ENCODE data around the gene PLD3. TPM values are rescaled to one million over a fixed set of nuclear protein-coding genes. Genes with fewer than 3 reads are reported as not detected.

PLD3 gene
- total RNA-seq, 3 donors from 2014 or later, result 28.6 to 38.6 (median 33.4) TPM

GRCh38 chr19:40424637-40425449 lies 76.3 kb downstream of the PLD3 start:
- Mint-ChIP-seq H3K4me1 (ENCODE audit: low read depth) (peaks cover 24% of the 10 kb centered on the region), H3K4me3 (peak overlapping the region; percentile 93), H3K9me3 (no peaks in the 10 kb centered on the region), H3K36me3 (ENCODE audit: insufficient read depth) (peaks cover 6% of the 10 kb centered on the region), H3K27me3 (ENCODE audit: low read depth) (no peaks in the 10 kb centered on the region)
- DNase-seq, result no peak
- no peak for ATAC-seq

DNA sequence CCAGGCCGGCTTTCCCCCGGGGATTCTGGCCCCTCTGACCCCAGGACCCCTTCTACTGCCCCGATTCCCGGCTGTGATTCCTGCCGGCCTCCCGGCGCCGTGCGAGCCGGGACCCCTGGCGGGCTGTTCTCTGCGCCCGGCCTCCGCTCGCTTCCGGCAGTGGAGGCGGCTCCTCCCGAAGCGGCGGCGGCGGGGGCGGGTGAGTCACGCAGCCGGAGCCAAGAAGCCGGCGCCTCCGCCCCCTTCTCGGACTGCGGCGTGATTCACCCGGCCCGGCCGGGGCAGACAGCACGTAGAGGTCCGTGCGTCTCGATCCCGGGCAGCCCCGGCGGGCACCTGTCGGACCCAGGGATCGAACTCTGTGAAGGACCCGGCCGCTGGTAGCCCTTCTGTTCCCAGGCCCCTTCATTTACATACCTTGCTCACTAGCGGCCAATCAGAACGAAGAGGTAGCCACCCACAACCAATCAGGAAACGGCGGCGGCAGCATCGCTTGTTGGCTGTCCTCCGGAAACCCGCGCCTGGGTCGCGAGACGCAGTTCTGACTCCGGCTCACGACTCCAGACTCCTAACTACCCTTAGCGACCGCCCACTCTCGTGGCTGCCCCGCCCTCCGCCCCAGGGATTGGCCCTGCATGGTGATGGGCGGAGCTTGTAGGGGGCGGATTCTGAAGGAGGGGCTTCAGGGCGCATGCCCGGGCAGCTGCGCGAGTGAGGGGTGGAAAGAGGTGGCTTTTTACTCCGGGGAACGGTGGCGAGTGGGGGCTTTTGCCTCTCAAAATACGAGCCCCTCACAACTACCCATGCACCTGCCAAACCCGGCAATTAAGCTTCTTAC lies 77.2 kb downstream of the PLD3 start, which contains the start of gene SERTAD1:
Gene SERTAD1, minus strand, starts transcription at position 543 of the 838 bp plus-strand sequence. CDS start 2,446 bp downstream, outside the sequence.
- peaks cover 24% of the 10 kb centered on the region for H3K4me1 Mint-ChIP-seq (ENCODE audit: low read depth)
- peak within 1 kb of the TSS; percentile 93 for H3K4me3 Mint-ChIP-seq
- peak; percentile 87 to 91 for ATAC-seq
- no peaks in the 10 kb centered on the region for H3K27me3 Mint-ChIP-seq (ENCODE audit: low read depth)
- peak; percentile 100 for DNase-seq
- H3K9me3 Mint-ChIP-seq, result no peaks in the 10 kb centered on the region
- peaks cover 6% of the 10 kb centered on the region for H3K36me3 Mint-ChIP-seq (ENCODE audit: insufficient read depth)

Other genes starting within 250 kb of the PLD3 start
- gene MAP3K10, start 157.3 kb upstream of the PLD3 start, total RNA-seq, result 10 to 100 TPM; 15.8 to 18.8 (median 16.4) TPM
- not detected for gene TTC9B, start 130.3 kb upstream of the PLD3 start, total RNA-seq
- gene CCNP, start 122.0 kb upstream of the PLD3 start, total RNA-seq, result under 1 TPM in 2 of 3 donors, not detected in 1; 0.32 to 0.43 TPM
- 100 to 1,000 TPM; 147 to 158 (median 151) TPM for gene AKT2, start 63.4 kb upstream of the PLD3 start, total RNA-seq
- gene C19orf47, start 298 bp upstream of the PLD3 start, total RNA-seq, result 10 to 100 TPM; 27.2 to 31.5 (median 31.3) TPM
- gene HIPK4, start 41.5 kb downstream of the PLD3 start, total RNA-seq, result under 1 TPM in 1 of 3 donors, not detected in 2; 0.08 TPM
- under 1 TPM; 0.71 to 0.82 (median 0.79) TPM for gene PRX, start 64.7 kb downstream of the PLD3 start, total RNA-seq
- gene SERTAD1, start 77.3 kb downstream of the PLD3 start, total RNA-seq, result 10 to 100 TPM; 24.2 to 33.9 (median 33.7) TPM
- gene SERTAD3, start 95.6 kb downstream of the PLD3 start, total RNA-seq, result 1 to 10 TPM; 6.4 to 9.5 (median 6.8) TPM
- 10 to 100 TPM; 17.0 to 19.2 (median 18.1) TPM for gene BLVRB, start 117.0 kb downstream of the PLD3 start, total RNA-seq
- 1 to 10 TPM; 1.2 to 2.1 (median 1.8) TPM for gene SPTBN4, start 118.3 kb downstream of the PLD3 start, total RNA-seq
- gene SHKBP1, start 228.2 kb downstream of the PLD3 start, total RNA-seq, result 10 to 100 TPM; 80.1 to 86.1 (median 84.8) TPM

Measured in activated T-cell treated with anti-CD3 and anti-CD28 coated beads, Interleukin-2, amount 50 U/mL, for 4 hours (primary cell).